Liver (tissue), 3 donors: Measurements from ENCODE around the gene KIRREL3.

Experiments
- CTCF ChIP-seq: fragments of 150-350 bp; IDR thresholded peaks from 2 replicates; pipeline ENCODE4 v1.5.1; 2017; ENCODE audit warnings: improper control_type of control experiment, low read depth, low read length; ENCODE audit not compliant: missing input control
- RAD21 ChIP-seq, 2 donors: IDR thresholded peaks; 2 replicates each; pipeline ENCODE4 v1.6.1; 2016; ENCODE audit warnings: antibody characterized with exemption in 2 of 2, mild to moderate bottlenecking in 2 of 2
- donor health status: healthy.
- donor health status: healthy.

- TF ChIP-seq CTCF (no peak), RAD21 (IDR thresholded peaks at IDR 0.05) (no peak)
Observed at GRCh38 chr11:126790550-126791081, 210.0 kb downstream of the KIRREL3 start.
